GM23338 (cell line): Measurements from ENCODE around the gene PPP1R16B.

ENCODE experiments used
- CREB1 ChIP-seq: fragments of 250-450 bp; sonication (Bioruptor Pico); IDR thresholded peaks from 2 replicates; pipeline ENCODE4 v1.5.0; 2020; ENCODE audit warnings: low read depth, mild to moderate bottlenecking, moderate library complexity
- CTCF ChIP-seq, 2 experiments: fragments of 200-600 bp in 1 of 2; sonication (generic) in 1 of 2; conservative IDR thresholded peaks; 2 replicates each; pipeline versions ENCODE4 v1.5.1 to v1.6.1; 2016 to 2017; ENCODE audit warnings: antibody characterized with exemption in 2 of 2, low read depth in 2 of 2, mild to moderate bottlenecking in 2 of 2, moderate library complexity in 1 of 2
- EZH2 ChIP-seq: fragments of 200-600 bp; sonication (generic); IDR thresholded peaks from one replicate; pipeline ENCODE4 v1.8.0; 2017; ENCODE audit warnings: antibody characterized with exemption, mild to moderate bottlenecking, low read depth; ENCODE audit not compliant: unreplicated experiment
- EZH2phosphoT487 ChIP-seq: fragments of 200-600 bp; sonication (generic); IDR thresholded peaks from one replicate; pipeline ENCODE4 v1.8.1; 2018; ENCODE audit warnings: antibody characterized with exemption; ENCODE audit not compliant: unreplicated experiment
- POLR2AphosphoS5 ChIP-seq: IDR thresholded peaks from 2 replicates; pipeline ENCODE4 v1.6.1; 2016; ENCODE audit warnings: antibody characterized with exemption, low read depth
- STAT1 ChIP-seq: IDR thresholded peaks from one replicate; pipeline ENCODE4 v1.6.1; 2016; ENCODE audit warnings: antibody characterized with exemption; ENCODE audit not compliant: unreplicated experiment

- TF ChIP-seq CTCF (conservative IDR thresholded peaks at IDR 0.05; ENCODE audit: low read depth in 2 of 2) (no peak), POLR2AphosphoS5 (no peak), CREB1 (CRISPR knock-in tag) (no peak), EZH2 (no peak), STAT1 (no peak), EZH2phosphoT487 (no peak)
These were observed 5.6 kb downstream of the PPP1R16B start for GRCh38 chr20:38810926-38811630.
